Loucy (cell line): ENCODE results near the gene DPH3.
"Not testable (repeated sequence)": the region's sequence is repeated elsewhere in the genome, so short reads cannot be mapped to it uniquely, and the experiment has no call there.

Experiments used
- EZH2phosphoT487 ChIP-seq: fragments of 200-600 bp; IDR thresholded peaks from 2 replicates; pipeline ENCODE4 v1.6.1; 2018; ENCODE audit warnings: antibody characterized with exemption, mild to moderate bottlenecking, moderate library complexity, borderline replicate concordance
- TF ChIP-seq, protein P1 (sequence below): fragments of 200-600 bp; sonication (generic); conservative IDR thresholded peaks from 2 replicates; pipeline ENCODE4 v1.5.1; 2014; ENCODE audit warnings: mild to moderate bottlenecking, antibody characterized with exemption, low read length

DNA sequence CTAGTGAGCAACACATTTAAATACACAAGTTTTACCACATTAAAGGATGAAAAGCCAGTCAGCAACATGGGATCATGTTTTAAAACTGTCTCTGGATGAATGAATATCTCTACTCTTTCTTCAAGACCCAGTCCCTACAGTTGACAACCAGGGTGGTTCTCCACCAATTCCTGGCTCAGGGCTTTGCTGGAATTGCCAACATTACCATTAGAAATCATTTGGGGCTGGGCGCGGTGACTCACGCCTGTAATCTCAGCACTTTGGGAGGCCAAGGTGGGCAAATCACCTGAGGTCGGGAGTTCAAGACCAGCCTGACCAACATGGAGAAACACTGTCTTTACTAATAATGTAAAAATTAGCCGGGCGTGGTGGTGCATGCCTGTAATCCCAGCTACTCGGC is 45.7 kb upstream of the DPH3 start:
- TF ChIP-seq, protein P1, sequence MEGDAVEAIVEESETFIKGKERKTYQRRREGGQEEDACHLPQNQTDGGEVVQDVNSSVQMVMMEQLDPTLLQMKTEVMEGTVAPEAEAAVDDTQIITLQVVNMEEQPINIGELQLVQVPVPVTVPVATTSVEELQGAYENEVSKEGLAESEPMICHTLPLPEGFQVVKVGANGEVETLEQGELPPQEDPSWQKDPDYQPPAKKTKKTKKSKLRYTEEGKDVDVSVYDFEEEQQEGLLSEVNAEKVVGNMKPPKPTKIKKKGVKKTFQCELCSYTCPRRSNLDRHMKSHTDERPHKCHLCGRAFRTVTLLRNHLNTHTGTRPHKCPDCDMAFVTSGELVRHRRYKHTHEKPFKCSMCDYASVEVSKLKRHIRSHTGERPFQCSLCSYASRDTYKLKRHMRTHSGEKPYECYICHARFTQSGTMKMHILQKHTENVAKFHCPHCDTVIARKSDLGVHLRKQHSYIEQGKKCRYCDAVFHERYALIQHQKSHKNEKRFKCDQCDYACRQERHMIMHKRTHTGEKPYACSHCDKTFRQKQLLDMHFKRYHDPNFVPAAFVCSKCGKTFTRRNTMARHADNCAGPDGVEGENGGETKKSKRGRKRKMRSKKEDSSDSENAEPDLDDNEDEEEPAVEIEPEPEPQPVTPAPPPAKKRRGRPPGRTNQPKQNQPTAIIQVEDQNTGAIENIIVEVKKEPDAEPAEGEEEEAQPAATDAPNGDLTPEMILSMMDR, result not testable (repeated sequence)
- TF ChIP-seq EZH2phosphoT487, result not testable (repeated sequence)
